PFSK-1 (cell line): ENCODE results near the gene KBTBD7.

Source experiments
- POLR2AphosphoS5 ChIP-seq: IDR thresholded peaks from 2 replicates; pipeline ENCODE4 v1.6.1; 2012; ENCODE audit warnings: low read depth, mild to moderate bottlenecking, control low read depth, low read length, moderate library complexity
- TAF1 ChIP-seq: IDR thresholded peaks from 2 replicates; pipeline ENCODE4 v1.6.1; 2012; ENCODE audit warnings: low read length, control low read depth, borderline replicate concordance; ENCODE audit not compliant: insufficient read depth

GRCh38 chr13:41213316-41213715 is 18.9 kb upstream of the KBTBD7 start:
- no peak for TF ChIP-seq TAF1
- no peak for TF ChIP-seq POLR2AphosphoS5
